ENCODE results near the gene CCDC116. TPM values are rescaled to one million over a fixed set of nuclear protein-coding genes. Genes with fewer than 3 reads are reported as not detected.
A peak's percentile ranks its signal among the peaks of the same experiment; 100 is the strongest.
"Not testable (repeated sequence)": the region's sequence is repeated elsewhere in the genome, so short reads cannot be mapped to it uniquely, and the experiment has no call there.

The CCDC116 gene
- total RNA-seq, 3 donors from 2014 or later (not counting 1 experiment from before 2014, with no cell fraction given): 0.43 TPM; not detected in 2

DNA sequence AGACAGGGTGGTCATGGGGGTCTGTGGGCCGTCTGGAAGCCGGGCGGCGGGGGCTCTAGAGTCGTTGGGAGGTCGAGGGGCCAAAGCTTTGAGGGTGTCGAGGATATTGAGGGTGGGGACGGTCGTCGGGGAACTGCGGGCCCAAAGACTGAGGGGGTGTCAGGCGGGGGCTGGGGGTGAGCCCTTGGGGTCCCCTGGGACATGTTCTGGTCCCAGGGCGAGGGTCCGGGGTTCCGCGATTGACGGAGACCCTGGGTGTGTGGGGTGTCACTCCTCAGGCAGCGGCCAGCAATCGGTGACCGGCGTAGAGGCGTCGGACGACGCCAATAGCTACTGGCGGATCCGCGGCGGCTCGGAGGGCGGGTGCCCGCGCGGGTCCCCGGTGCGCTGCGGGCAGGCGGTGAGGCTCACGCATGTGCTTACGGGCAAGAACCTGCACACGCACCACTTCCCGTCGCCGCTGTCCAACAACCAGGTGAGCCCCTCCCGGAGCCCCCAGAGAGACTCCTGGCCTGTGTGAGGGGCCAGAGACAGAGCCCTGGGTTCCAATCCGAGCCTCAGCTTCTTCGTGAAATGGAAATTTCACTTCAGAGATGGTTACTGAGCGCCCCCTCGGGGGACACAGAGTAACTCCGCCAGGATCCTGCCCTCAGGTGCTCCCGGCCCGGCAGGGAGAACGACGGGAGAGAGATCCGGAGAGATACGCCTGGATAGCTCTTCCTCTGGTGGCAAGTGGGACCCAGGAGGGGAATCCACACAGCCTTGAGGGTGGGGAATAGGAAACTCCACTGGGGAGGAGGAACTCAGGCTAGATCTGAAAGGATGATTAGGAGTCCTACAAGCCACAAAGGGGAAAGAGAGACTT, 10.3 kb downstream of the CCDC116 start:
- no peaks in the 10 kb centered on the region for H3K36me3 Mint-ChIP-seq
- no peaks in the 10 kb centered on the region for H3K27me3 Mint-ChIP-seq (ENCODE audit: low read depth in 2 of 2)
- Histone ChIP-seq H3K27ac (ENCODE audit: low read length) (peak overlapping the region; percentile 80), H3K4me1 (ENCODE audit: control insufficient read depth, insufficient read depth, low read length) (peaks cover 34% of the 10 kb centered on the region), H3K9me3 (ENCODE audit: control insufficient read depth, insufficient read depth, low read length) (no peaks in the 10 kb centered on the region), H3K27me3 (ENCODE audit: control insufficient read depth, insufficient read depth, low read length) (no peaks in the 10 kb centered on the region), H3K36me3 (ENCODE audit: control insufficient read depth, insufficient read depth, low read length) (peaks cover 13% of the 10 kb centered on the region), H3K4me3 (ENCODE audit: low read length) (peak overlapping the region; percentile 92)
- intact Hi-C loops (cut with micrococcal nuclease): loop anchor here (1.0 kb wide), 1 partner anchor 14 kb away; no protein-coding TSS in a partner anchor
- peaks cover 36 to 42% of the 10 kb centered on the region in 2 donors for H3K4me1 Mint-ChIP-seq
- ATAC-seq: no peak
- H3K9me3 Mint-ChIP-seq: no peaks in the 10 kb centered on the region
- peak overlapping the region; percentile 93 for H3K4me3 Mint-ChIP-seq
- under 1% methylated on average over 56 of the region's 56 CpGs for WGBS (ENCODE audit: insufficient coverage)
- peak; percentile 39 to 76 for DNase-seq
- peak overlapping the region; percentile 86 to 90 for H3K27ac Mint-ChIP-seq
- TF ChIP-seq, protein P1, sequence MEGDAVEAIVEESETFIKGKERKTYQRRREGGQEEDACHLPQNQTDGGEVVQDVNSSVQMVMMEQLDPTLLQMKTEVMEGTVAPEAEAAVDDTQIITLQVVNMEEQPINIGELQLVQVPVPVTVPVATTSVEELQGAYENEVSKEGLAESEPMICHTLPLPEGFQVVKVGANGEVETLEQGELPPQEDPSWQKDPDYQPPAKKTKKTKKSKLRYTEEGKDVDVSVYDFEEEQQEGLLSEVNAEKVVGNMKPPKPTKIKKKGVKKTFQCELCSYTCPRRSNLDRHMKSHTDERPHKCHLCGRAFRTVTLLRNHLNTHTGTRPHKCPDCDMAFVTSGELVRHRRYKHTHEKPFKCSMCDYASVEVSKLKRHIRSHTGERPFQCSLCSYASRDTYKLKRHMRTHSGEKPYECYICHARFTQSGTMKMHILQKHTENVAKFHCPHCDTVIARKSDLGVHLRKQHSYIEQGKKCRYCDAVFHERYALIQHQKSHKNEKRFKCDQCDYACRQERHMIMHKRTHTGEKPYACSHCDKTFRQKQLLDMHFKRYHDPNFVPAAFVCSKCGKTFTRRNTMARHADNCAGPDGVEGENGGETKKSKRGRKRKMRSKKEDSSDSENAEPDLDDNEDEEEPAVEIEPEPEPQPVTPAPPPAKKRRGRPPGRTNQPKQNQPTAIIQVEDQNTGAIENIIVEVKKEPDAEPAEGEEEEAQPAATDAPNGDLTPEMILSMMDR (IDR thresholded peaks at IDR 0.05): peak; percentile 50

DNA sequence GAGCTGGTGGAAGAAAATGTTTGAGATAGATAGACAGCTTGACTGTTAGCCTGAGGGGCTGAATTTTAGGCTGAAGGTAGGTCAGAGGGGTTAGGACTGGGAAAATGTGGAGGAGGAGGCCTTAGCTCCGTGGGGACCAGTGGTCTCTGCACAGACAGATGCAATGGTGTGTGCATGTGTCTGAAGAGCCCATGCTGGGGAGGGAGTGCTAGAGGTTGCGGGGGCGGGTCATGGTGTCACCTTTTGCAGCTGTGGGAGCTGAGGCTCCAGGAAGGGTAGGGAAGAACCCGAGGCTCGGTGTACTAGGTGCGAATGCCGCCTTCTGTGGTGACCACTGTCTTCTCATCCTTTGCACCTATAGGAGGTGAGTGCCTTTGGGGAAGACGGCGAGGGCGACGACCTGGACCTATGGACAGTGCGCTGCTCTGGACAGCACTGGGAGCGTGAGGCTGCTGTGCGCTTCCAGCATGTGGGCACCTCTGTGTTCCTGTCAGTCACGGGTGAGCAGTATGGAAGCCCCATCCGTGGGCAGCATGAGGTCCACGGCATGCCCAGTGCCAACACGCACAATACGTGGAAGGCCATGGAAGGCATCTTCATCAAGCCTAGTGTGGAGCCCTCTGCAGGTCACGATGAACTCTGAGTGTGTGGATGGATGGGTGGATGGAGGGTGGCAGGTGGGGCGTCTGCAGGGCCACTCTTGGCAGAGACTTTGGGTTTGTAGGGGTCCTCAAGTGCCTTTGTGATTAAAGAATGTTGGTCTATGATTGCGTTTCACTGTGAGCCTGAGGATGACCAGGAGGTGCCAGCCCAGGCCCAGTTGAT, 11.2 kb downstream of the CCDC116 start:
- peaks cover 13% of the 10 kb centered on the region for H3K36me3 ChIP-seq (ENCODE audit: control insufficient read depth, insufficient read depth, low read length)
- peak in 1 of 2 donors; percentile 41 for DNase-seq
- Mint-ChIP-seq H3K4me3 (peak overlapping the region; percentile 93), H3K27me3 (ENCODE audit: low read depth in 2 of 2) (no peaks in the 10 kb centered on the region), H3K9me3 (no peaks in the 10 kb centered on the region), H3K4me1 (peaks cover 36 to 42% of the 10 kb centered on the region in 2 donors), H3K27ac (peak overlapping the region; percentile 86 to 90), H3K36me3 (no peaks in the 10 kb centered on the region)
- peaks cover 34% of the 10 kb centered on the region for H3K4me1 ChIP-seq (ENCODE audit: control insufficient read depth, insufficient read depth, low read length)
- ATAC-seq: no peak
- 86% methylated on average over 22 of the region's 22 CpGs for WGBS (ENCODE audit: insufficient coverage)
- H3K27ac ChIP-seq (ENCODE audit: low read length): no peak overlapping the region
- intact Hi-C loops (cut with micrococcal nuclease): no loop called here
- no peaks in the 10 kb centered on the region for H3K9me3 ChIP-seq (ENCODE audit: control insufficient read depth, insufficient read depth, low read length)
- H3K27me3 ChIP-seq (ENCODE audit: control insufficient read depth, insufficient read depth, low read length): no peaks in the 10 kb centered on the region
- TF ChIP-seq, protein P1 (IDR thresholded peaks at IDR 0.05): no peak
- H3K4me3 ChIP-seq (ENCODE audit: low read length): no peak overlapping the region

DNA sequence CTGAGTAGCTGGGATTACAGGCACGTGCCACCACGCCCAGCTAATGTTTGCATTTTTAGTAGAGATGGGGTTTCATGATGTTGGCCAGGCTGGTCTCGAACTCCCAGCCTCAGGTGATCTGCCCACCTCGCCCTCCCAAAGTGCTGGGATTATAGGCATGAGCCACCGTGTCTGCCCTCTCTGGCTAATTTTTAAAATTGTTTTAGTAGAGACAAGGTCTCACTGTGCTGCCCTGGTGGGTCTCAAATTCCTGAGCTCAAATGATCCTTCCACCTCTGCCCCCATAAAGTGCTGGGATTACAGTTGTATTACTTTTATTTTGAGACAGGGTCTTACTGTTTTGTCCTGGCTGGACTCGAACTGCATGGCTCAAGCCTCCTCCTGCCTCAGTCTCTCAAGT, 13.0 kb downstream of the CCDC116 start:
- intact Hi-C loops (cut with micrococcal nuclease); H3K4me3 Mint-ChIP-seq: not testable (repeated sequence)
- WGBS (ENCODE audit: insufficient coverage): 98% methylated on average over 6 of the region's 6 CpGs

More for the DNA sequence above, 13.0 kb downstream of the CCDC116 start:
- DNase-seq; ATAC-seq; H3K36me3 Mint-ChIP-seq; H3K9me3 ChIP-seq (ENCODE audit: control insufficient read depth, insufficient read depth, low read length); H3K27me3 Mint-ChIP-seq (ENCODE audit: low read depth in 2 of 2); H3K27me3 ChIP-seq (ENCODE audit: control insufficient read depth, insufficient read depth, low read length); H3K27ac Mint-ChIP-seq; H3K27ac ChIP-seq (ENCODE audit: low read length); H3K4me3 ChIP-seq (ENCODE audit: low read length); H3K9me3 Mint-ChIP-seq: not testable (repeated sequence)
- Histone ChIP-seq H3K4me1 (ENCODE audit: control insufficient read depth, insufficient read depth, low read length) (peaks cover 34% of the 10 kb centered on the region), H3K36me3 (ENCODE audit: control insufficient read depth, insufficient read depth, low read length) (peaks cover 16% of the 10 kb centered on the region)
- peaks cover 36 to 42% of the 10 kb centered on the region in 2 donors for H3K4me1 Mint-ChIP-seq
